NCI-H2029 (cell line): ENCODE data around the gene CERS1.

Source experiments
- DNase-seq: peaks from one replicate; lab custom pipeline; 2025; lab: John Stamatoyannopoulos, UW

CERS1 gene

GRCh38 chr19:18898607-18899408, 2.9 kb upstream of the CERS1 start:
- no peak for DNase-seq

- no peak for DNase-seq
These were observed 2.2 kb upstream of the CERS1 start for GRCh38 chr19:18898081-18898606.

DNA sequence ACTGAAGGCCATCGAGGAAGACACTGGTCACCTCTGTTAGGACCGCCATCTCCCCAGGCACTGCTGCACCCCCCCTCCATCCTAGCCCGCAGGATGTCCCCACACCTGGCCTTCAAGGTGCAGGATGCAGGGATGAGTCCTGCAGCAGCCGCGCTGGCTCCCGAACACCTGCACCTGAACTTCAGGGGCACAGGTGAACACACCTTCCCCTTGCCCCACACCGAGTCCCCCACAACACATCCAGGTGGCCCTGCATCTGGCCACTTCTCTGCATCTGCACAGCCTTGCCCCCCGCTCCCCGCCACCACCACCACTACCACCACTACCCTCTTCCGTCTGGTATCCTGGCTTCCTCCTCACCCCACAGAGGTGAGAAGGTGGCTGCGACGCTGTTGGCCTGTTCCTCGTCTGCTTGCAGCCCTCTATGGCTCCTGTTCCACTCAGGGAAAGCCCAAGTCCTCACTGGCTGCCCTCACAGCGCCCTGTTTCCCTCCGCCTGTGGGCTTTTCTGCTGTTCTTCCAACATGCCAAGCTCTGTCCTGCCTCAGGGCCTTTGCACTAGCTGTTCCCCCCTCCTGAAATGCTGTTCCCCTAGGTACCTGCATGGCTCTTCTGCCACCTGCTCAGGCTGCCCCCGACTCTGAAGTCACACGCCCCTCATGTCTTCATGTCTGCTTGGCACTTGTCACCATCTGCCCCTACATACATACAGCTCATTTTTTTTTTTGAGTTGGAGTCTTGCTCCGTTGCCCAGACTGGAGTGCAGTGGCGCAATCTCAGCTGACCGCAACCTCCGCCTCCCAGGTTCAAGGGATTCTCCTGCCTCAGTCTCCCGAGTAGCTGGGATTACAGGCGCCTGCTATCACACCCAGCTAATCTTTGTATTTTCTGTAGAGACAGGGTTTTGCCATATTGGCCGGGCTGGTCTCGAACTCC, 1.4 kb upstream of the CERS1 start:
- no peak for DNase-seq

DNA sequence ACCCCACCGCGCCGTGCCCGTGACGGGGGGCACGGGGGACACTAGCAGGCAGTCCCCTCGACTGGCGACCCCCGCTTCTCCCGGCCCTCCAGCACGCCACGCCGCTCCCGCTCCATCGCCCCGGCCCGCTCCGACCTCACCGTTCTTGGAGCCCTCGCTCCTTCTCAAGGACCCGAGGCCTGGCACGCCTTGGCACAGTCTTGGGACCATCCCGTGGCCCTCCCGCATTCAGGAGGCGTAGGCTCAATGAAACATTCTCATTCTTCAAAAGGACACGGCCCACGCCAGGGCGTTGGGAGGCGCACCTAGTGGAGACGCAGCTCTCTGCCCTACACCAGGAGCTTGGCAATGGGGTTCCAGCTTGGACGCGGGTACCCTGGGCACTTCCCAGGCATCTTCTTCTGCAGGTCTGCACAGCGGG, 473 bp upstream of the CERS1 start:
- no peak for DNase-seq

GRCh38 chr19:18895038-18895823, 727 bp downstream of the CERS1 start:
- no peak for DNase-seq

DNA sequence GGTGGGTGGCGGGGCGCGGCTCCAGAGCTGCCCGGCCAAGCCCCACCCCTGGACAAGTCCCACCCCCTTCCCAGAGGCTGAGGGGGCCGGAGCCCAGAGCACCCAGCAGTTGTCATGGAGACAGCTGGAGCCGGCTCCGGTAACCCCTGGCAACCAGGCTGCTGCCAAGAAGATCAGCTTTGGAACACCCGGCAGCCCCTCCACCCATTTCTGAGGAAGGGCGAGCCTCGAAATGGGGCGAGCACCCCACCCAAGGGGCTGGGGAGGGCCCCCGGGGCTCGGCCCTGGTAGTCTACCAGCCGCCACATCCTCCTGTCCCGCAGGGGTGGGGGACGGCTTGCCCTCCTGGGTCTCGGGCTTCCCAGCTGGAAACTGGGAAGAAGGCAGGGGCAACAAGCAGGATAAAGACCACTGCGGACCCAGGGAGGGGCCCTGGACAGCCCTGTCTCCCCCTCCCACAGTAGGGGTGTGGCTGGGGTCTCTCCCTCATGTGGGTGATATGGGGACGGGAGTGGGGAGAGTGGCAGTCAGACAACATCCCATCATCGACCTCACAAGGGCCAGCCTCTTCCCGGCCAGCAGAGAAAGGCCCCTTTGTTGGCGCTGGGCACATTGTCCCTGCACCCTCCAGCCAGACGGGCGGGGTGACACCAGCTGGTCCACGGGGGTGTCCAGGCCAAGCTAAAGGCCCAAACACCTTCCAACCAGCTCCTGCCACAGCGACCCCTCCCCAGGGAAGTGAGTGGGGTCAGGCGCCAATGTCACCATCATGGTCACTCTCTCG, 1.5 kb downstream of the CERS1 start:
- no peak for DNase-seq

GRCh38 chr19:18893587-18894253, 2.2 kb downstream of the CERS1 start:
- DNase-seq, result no peak

DNA sequence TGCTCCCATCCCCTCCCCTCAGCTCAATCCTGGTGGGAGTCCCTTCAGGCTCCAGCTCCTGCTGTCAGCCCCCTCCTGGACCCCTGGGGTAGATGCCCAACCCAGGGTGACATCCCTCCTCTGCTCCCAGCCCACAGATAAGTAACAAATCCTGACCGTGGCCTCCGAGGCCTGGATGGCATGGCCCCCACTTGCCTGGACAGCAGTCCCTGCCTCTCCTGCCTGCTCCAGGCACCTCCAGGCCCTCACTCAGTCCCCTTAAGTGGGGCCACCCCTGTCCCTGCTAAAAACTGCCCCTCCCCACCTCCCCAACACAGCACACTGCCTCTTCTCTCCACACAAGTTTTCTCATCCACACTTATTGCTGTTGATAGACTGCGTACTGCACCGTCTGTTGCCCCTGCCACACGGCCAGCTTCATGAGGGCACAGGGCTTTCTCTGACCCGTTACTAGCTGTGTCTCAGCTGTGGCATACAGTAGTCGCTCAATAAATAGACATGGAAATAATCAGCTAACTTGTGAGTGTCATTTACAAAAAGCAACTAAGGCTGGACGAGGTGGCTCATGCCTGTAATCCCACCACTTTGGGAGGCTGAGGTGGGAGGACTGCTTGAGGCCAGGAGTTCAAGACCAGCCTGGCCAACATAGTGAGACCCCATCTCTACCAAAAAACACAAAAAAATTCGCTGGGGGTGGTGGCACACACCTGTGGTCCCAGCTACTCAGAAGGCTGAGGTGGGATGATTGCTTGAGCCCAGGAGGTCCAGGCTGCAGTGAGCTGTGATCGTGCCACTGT, 5.8 kb downstream of the CERS1 start:
- no peak for DNase-seq

GRCh38 chr19:18886972-18887371, 9.0 kb downstream of the CERS1 start:
- no peak for DNase-seq

DNA sequence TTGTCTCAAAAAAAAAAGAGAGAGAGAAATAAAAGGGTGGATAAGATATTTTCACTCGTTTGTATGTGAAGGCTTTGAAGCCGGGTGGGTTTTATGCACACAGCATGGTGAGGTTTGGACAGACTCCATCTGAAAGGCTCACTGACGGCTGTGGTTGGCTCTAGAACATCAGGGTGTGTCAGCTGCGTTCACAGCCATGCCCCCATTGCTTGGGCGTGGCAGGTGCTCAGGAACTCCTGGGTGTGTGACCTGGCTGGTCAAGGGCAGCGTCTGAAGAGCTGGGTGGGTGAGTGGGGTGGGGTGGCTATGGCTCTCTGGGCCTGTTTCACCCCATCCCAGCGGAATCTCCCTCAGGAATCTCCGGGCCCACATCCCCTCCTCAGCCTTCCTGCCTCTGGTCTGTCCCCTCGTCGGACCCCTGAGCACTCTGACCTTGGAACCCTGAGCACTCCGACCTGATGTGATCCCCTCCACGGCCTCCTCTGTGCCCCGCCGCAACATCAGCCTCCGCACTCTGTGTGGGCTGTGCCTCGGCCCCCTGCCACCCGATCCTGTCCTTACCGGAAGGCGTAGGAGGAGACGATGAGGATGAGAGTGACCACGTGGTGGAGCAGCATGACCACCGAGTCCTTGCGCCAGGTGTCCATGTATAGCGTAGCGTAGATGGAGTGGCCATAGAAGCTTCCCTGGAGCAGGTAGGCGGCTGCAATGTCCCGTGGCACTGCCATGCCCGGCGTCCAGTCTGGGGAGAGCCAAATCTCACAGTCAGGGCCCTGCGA, 12.2 kb downstream of the CERS1 start:
- peak; percentile 15 for DNase-seq

DNA sequence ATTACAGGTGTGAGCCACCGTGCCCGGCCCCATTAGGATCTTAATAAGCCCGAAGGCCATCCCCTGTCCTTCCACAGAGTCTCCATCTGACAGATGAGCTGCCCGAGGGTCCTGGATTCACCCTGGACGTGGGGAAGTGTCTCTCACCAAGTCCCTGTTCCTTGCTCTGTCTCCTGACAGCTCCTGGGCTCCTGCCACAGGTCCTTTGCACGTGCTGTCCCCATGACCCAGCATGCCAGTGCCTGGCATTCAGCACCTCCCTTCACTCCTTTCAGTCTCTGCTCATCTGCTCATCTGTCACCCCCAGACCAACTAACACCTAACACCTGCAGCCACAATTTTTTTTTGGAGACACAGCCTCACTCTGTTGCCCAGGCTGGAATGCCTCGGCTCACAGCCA, 14.5 kb downstream of the CERS1 start:
- DNase-seq, result no peak

GRCh38 chr19:18879579-18880373, 16.2 kb downstream of the CERS1 start:
- DNase-seq, result peak; percentile 82

DNA sequence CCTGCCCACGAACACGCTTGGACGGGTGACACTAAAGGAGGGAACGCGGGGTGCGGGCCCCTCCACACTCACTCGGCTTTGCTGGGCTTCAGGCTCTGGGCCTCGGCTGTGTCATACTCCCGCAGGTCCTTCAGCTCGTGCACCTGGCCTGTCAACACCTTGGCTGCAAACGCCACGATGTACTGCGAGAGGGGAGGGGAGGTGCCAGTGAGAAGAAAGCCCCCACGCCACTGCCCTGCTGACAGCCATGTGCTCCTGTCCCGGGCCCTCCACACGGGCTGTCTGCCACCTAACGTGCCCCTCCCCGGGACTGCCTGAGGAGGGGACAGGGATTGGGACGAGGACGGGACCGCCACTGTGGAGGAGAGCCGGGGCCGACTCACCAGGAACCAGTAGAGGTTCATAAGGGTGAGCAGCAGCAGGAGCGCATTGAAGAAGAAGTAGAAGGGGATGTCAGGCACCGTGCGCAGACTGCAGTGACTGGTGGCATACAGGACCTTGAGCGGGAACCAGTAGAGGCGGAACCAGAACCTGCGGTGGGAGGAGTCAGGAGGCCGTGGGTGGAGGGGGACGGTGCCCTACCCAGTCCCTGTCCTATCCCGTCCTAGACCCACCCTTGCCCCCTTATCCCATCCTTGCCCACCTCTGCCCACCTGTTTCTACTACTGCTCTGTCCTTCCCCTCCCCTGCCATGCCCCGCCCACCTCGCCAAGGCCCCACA, 16.9 kb downstream of the CERS1 start:
- DNase-seq, result no peak

DNA sequence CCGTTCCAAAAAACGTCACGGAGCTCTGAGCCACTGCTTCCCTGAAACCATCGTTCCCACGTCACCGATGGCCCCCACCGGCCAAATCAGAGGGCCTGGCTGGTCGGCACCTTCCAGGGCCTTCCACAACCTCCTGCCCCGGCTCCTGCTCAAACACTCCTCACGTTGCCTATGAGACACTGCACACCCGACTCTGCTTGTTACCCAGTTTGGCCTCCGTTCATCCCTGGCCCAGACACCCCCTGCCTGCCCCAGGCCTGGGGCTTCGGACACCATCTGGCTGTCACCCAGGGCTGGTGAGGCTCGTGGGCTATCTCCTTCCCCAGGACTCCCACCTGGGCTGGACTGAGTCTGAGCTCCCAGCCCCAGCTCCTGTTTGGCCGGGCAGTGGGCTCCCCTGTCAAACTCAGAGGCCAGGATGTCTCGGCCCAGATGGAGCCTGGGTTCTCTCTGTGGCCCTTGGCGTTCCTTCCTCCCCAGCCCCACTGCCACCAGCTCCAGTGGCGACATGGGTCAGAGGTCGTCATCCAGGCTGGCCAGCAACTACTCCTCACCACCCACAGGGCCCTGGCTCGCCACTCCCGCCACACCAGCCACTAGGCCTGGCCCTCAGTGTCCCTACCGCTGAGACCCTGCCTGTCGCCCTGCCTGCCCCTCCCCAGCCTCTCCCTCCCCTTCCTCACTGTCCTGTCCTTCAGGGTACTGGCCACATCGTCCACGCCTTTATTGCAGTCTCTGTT, 17.7 kb downstream of the CERS1 start:
- no peak for DNase-seq

- DNase-seq, result no peak
These were observed 19.1 kb downstream of the CERS1 start for GRCh38 chr19:18876865-18877264.

DNA sequence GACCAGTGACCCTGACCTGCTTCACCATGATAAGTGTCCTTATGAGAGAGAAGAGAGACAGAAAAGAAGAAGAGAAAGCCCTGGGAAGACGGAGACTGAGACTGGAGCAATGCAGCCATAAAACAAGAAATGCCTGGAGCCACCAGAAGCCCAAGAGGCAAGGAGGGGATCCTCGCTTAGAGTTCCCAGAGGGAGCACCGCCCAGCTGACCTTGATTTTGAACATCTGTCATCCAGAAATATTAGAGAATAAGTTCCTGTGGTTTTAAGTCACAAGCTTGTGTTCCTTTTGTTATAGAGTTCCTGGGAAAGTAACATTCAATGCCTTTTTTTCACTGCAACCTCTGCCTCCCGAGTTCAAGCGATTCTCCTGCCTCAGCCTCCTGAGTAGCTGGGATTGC, 20.2 kb downstream of the CERS1 start:
- DNase-seq, result no peak

- no peak for DNase-seq
These were observed 24.4 kb downstream of the CERS1 start for GRCh38 chr19:18871543-18871942.
